HEK293 (cell line): ENCODE data around the gene WNT7B.

Experiments
- ZNF114 ChIP-seq: fragments of 450-650 bp; formaldehyde crosslinking; IDR thresholded peaks from 2 replicates; pipeline ENCODE4 v1.5.0; 2017; ENCODE audit warnings: missing biosample characterization, missing genetic modification characterization
- ZSCAN30 ChIP-seq: fragments of 450-650 bp; IDR thresholded peaks from 2 replicates; pipeline ENCODE4 v1.5.1; 2018; ENCODE audit warnings: missing biosample characterization, mild to moderate bottlenecking, missing genetic modification characterization, moderate library complexity

DNA sequence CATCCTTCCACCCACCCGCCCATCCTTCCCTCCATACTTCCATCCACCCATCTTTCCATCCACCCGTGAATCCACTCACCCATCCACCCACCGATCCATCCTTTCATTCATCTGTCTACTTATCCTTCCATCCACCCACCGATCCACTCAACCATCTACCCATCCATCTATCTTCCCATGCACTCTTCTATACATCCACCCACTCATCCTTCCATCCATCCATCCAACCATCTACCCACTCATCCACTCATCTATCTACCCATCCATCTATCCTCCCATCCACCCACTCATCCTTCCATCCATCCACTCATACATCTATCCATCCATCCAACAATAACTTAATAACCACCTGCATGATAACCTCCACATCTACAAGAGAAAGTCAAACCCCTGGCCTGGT is 47.3 kb downstream of the WNT7B start:
- TF ChIP-seq ZSCAN30 (tag by site-specific recombination) (no peak), ZNF114 (tag by site-specific recombination) (no peak)
